ENCODE measurements around the gene FBP2. TPM values are rescaled to one million over a fixed set of nuclear protein-coding genes. Genes with fewer than 3 reads are reported as not detected.

Gene FBP2
- total and polyA plus RNA-seq, 2 of the 8 experiments (the other 6 are each of a cell fraction or from before 2014, with no cell fraction given) = not detected

- TF ChIP-seq CHD7 (IDR thresholded peaks at IDR 0.05; ENCODE audit: insufficient replicate concordance, low read length) (no peak), TAF1 (IDR thresholded peaks at IDR 0.05; ENCODE audit: low read depth, low read length) (no peak), NRF1 (IDR thresholded peaks at IDR 0.05; ENCODE audit: low read depth, low read length) (no peak), SAP30 (IDR thresholded peaks at IDR 0.05; ENCODE audit: insufficient read depth, insufficient replicate concordance, low read length) (no peak), SIN3A (conservative IDR thresholded peaks at IDR 0.05 in 1 of 2, IDR thresholded peaks at IDR 0.05 in 1 of 2; ENCODE audit: low read depth in 1 of 2, low read length in 2 of 2) (no peak)
These were observed 28.6 kb upstream of the FBP2 start (continued) for GRCh38 chr9:94622087-94622800.

Measured in H1 (cell line).